ENCODE results near the gene ETHE1. TPM values are rescaled to one million over a fixed set of nuclear protein-coding genes. Genes with fewer than 3 reads are reported as not detected.

ETHE1 gene
- total RNA-seq, 1 experiment from 2014 or later = 8.8 TPM

DNA sequence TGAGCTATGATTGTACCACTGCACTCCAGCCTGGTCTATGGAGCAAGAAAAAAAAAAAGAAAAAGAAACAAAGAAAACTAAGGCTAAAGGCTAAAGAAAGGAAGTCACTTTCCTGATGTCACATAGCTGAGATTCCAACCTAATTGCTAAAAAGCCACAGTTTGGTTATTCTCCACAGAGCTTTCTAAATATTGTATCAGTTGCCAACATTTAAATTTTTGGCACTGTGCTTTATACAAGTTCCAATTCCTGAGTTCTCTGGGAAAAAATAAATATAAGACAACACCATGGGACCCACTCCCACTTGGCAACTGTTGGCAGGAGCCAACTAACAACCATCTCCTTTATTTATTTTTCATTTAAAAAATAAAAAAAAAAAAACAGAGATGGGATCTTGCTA is 50.4 kb downstream of the ETHE1 start:
- CTCF ChIA-PET = no interaction called here
- H3K36me3 ChIP-seq (ENCODE audit: insufficient read depth, low read length, poor library complexity, severe bottlenecking) = no peaks in the 10 kb centered on the region
- H3K27ac ChIP-seq (ENCODE audit: low read depth, low read length, poor library complexity, severe bottlenecking) = peak overlapping the region; percentile 41
- no peak overlapping the region for H3K4me3 ChIP-seq (ENCODE audit: low read depth, low read length, poor library complexity, severe bottlenecking)
- peaks cover 7% of the 10 kb centered on the region for H3K4me1 ChIP-seq (ENCODE audit: insufficient read depth, low read length, poor library complexity, severe bottlenecking)
- no peak for TF ChIP-seq CTCF (conservative IDR thresholded peaks at IDR 0.05; ENCODE audit: low read depth, low read length)
- no peak for TF ChIP-seq EZH2 (IDR thresholded peaks at IDR 0.05; ENCODE audit: borderline replicate concordance, low read depth, low read length, poor library complexity, severe bottlenecking)
- BruUV-seq (replicated peaks) = no TSS peak
- POLR2A ChIA-PET (ENCODE audit: low non-redundant PET) = no interaction called here
- DNase-seq (ENCODE audit: low spot score) = peak; percentile 61
- intact Hi-C loops (cut with micrococcal nuclease; ENCODE audit: unreplicated experiment) = no loop called here
- H3K9me3 ChIP-seq (ENCODE audit: low read depth, low read length, poor library complexity, severe bottlenecking) = no peaks in the 10 kb centered on the region
- no peaks in the 10 kb centered on the region for H3K27me3 ChIP-seq (replicated peaks; ENCODE audit: insufficient read depth, low read depth, low read length, poor library complexity)

- peak; percentile 94 for DNase-seq (ENCODE audit: low spot score)
- POLR2A ChIA-PET (ENCODE audit: low non-redundant PET) = interaction anchor here (0.7 kb wide), 1 partner anchor 61 kb away, joined by 3 read pairs; no protein-coding TSS in a partner anchor
- Histone ChIP-seq H3K4me3 (ENCODE audit: low read depth, low read length, poor library complexity, severe bottlenecking) (peak overlapping the region; percentile 40), H3K36me3 (ENCODE audit: insufficient read depth, low read length, poor library complexity, severe bottlenecking) (no peaks in the 10 kb centered on the region), H3K9me3 (ENCODE audit: low read depth, low read length, poor library complexity, severe bottlenecking) (no peaks in the 10 kb centered on the region), H3K27ac (ENCODE audit: low read depth, low read length, poor library complexity, severe bottlenecking) (peak overlapping the region; percentile 63), H3K4me1 (ENCODE audit: insufficient read depth, low read length, poor library complexity, severe bottlenecking) (peaks cover 7% of the 10 kb centered on the region), H3K27me3 (replicated peaks; ENCODE audit: insufficient read depth, low read depth, low read length, poor library complexity) (no peaks in the 10 kb centered on the region)
- no TSS peak for BruUV-seq (replicated peaks)
- TF ChIP-seq EZH2 (IDR thresholded peaks at IDR 0.05; ENCODE audit: borderline replicate concordance, low read depth, low read length, poor library complexity, severe bottlenecking) (no peak), CTCF (conservative IDR thresholded peaks at IDR 0.05; ENCODE audit: low read depth, low read length) (no peak)
- CTCF ChIA-PET = no interaction called here
- intact Hi-C loops (cut with micrococcal nuclease; ENCODE audit: unreplicated experiment) = no loop called here
Observed at GRCh38 chr19:43474986-43475705, 51.9 kb downstream of the ETHE1 start.

GRCh38 chr19:43474487-43474886 is 52.5 kb downstream of the ETHE1 start:
- CTCF ChIA-PET = no interaction called here
- H3K27ac ChIP-seq (ENCODE audit: low read depth, low read length, poor library complexity, severe bottlenecking) = no peak overlapping the region
- TF ChIP-seq EZH2 (IDR thresholded peaks at IDR 0.05; ENCODE audit: borderline replicate concordance, low read depth, low read length, poor library complexity, severe bottlenecking) (no peak), CTCF (conservative IDR thresholded peaks at IDR 0.05; ENCODE audit: low read depth, low read length) (no peak)
- intact Hi-C loops (cut with micrococcal nuclease; ENCODE audit: unreplicated experiment) = no loop called here
- no peaks in the 10 kb centered on the region for H3K9me3 ChIP-seq (ENCODE audit: low read depth, low read length, poor library complexity, severe bottlenecking)
- peaks cover 7% of the 10 kb centered on the region for H3K4me1 ChIP-seq (ENCODE audit: insufficient read depth, low read length, poor library complexity, severe bottlenecking)
- H3K36me3 ChIP-seq (ENCODE audit: insufficient read depth, low read length, poor library complexity, severe bottlenecking) = no peaks in the 10 kb centered on the region
- POLR2A ChIA-PET (ENCODE audit: low non-redundant PET) = interaction anchor here (0.7 kb wide), 1 partner anchor 62 kb away, joined by 3 read pairs; no protein-coding TSS in a partner anchor
- no peak for DNase-seq (ENCODE audit: low spot score)
- BruUV-seq (replicated peaks) = no TSS peak
- no peaks in the 10 kb centered on the region for H3K27me3 ChIP-seq (replicated peaks; ENCODE audit: insufficient read depth, low read depth, low read length, poor library complexity)
- no peak overlapping the region for H3K4me3 ChIP-seq (ENCODE audit: low read depth, low read length, poor library complexity, severe bottlenecking)
